Subcutaneous adipose tissue (tissue), 4 donors: Measurements from ENCODE around the gene VTN. TPM values are rescaled to one million over a fixed set of nuclear protein-coding genes. Genes with fewer than 3 reads are reported as not detected.

ENCODE experiments used
- total RNA-seq, 4 donors: library from RNA; depleted of rRNA; stranded (reverse); fragments of >200 nt; gene quantifications; one replicate each; pipeline ENCODE4 v1.1.0, GENCODE V29; 2016
- TF ChIP-seq, protein P1 (sequence below): fragments of 450-650 bp; IDR thresholded peaks from one replicate; pipeline ENCODE4 v1.5.1; 2016; ENCODE audit warnings: low read depth, mild to moderate bottlenecking, control low read depth, antibody characterized with exemption, moderate library complexity

Gene VTN
- total RNA-seq, 4 donors from 2014 or later: 0.85 to 2.6 TPM; not detected in 2

DNA sequence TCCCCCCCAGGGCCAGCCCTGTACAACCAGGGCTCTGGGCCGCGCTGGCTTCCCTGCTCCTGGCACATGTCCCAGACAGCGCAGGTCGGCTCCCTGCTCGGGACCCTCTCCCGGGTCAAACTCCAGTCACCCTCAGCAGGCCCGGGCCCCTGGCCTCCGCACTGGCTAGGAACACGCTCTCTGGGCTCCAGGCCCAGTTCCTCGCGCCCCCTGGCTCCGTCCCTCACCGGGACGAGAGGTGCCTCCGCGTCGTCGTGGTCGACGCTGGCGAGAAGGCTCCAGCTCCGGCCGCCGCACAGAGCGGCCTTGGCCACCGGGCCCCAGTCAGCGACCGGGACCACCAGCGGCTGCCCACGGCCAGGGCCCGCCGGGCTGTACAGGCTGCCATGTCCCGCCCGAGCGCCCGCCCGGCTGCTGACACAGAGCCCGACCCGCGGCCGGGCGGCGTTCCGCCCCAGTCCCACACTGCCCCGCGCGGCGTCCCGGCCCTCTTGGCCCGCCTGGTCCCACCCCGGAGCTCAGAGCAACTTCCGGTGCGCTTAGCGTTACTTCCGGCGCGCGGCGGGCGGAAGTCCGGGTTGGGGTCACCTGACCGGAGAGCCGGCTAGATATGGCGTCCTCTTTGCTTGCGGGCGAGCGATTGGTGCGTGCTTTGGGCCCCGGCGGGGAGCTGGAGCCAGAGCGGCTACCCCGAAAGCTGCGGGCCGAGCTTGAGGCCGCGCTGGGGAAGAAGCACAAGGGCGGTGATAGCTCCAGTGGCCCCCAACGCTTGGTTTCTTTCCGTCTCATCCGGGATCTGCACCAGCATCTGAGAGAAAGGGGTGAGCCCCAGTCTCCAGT lies 12.8 kb downstream of the VTN start, which contains the start of gene POLDIP2:
POLDIP2 (minus strand) TSS at position 467 of the 840 bp plus-strand sequence; CDS start at position 388, 79 bp downstream.
- TF ChIP-seq, protein P1, sequence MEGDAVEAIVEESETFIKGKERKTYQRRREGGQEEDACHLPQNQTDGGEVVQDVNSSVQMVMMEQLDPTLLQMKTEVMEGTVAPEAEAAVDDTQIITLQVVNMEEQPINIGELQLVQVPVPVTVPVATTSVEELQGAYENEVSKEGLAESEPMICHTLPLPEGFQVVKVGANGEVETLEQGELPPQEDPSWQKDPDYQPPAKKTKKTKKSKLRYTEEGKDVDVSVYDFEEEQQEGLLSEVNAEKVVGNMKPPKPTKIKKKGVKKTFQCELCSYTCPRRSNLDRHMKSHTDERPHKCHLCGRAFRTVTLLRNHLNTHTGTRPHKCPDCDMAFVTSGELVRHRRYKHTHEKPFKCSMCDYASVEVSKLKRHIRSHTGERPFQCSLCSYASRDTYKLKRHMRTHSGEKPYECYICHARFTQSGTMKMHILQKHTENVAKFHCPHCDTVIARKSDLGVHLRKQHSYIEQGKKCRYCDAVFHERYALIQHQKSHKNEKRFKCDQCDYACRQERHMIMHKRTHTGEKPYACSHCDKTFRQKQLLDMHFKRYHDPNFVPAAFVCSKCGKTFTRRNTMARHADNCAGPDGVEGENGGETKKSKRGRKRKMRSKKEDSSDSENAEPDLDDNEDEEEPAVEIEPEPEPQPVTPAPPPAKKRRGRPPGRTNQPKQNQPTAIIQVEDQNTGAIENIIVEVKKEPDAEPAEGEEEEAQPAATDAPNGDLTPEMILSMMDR: no peak

- TF ChIP-seq, protein P1: no peak
Measured at GRCh38 chr17:28350271-28350670, 19.8 kb downstream of the VTN start.

GRCh38 chr17:28348979-28349378 lies 21.1 kb downstream of the VTN start:
- TF ChIP-seq, protein P1: no peak

DNA sequence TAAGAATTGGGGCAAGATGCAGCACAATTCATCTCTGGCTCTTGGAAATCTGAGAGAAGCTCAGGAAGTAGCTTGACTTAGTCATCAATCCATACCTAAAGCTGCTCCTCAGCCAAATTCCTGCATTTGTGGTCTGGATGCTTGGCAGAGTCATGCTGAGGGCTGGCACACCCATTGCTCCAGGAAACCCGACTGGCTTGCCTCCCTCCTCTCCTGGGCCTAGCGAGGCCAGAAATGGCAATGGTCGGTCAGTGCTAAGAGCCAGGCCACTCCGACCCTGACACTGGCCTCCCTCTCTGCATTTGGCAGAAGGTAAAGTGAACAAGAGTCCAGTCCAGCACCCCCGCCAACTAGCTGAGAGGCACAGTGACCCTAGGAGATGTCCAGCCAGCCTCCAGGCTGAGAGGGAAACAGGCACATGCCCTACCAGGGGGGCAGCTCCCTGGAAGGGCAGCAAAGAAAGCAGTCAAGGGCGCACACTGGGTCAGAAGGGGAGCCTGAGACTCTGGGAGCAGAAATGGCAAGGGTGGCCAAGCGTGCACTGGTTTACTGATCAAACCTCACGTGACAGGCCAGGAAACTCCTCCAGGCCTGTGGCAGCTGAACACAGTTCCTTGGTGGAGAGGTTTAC lies 22.7 kb downstream of the VTN start:
- TF ChIP-seq, protein P1: no peak

GRCh38 chr17:28346746-28347246 lies 23.3 kb downstream of the VTN start:
- TF ChIP-seq, protein P1: no peak

DNA sequence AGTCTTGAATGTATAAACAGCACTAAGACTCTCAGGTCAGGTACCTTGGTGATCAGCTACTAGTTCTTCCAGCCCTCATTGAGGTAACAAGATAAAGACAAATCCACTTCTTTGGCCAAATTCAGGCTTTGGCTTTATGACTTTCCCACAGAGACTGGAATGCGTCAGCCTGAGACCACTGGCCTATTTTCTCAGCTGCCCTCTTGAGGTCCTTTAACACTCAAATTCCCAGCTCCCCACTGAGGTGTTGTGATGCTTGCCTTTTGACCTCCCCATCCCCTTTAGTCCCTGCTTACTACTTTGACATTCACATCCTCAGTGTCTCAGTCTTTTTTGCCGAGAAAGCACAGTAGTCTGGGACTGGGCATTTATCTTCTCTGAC lies 23.9 kb downstream of the VTN start:
- TF ChIP-seq, protein P1: no peak
